Activated CD4-positive, alpha-beta T cell treated with anti-CD3 and anti-CD28 coated beads, Interleukin-2, amount 50 U/mL, for 24 hours (primary cell): ENCODE data around the gene CFAP54.

Source experiments
- DNase-seq, 2 donors: peaks; one replicate each; pipeline ENCODE4 v3.0.0-alpha.2; 2020; ENCODE audit warnings: low read depth in 1 of 2, low spot score in 1 of 2

The CFAP54 gene

GRCh38 chr12:96880220-96880619 is 390.8 kb downstream of the CFAP54 start:
- DNase-seq: no peak

- no peak for DNase-seq
These were observed 392.2 kb downstream of the CFAP54 start for GRCh38 chr12:96881608-96882007.

- no peak for DNase-seq
These were observed 393.5 kb downstream of the CFAP54 start for GRCh38 chr12:96882862-96883261.

GRCh38 chr12:96883571-96883970 is 394.2 kb downstream of the CFAP54 start:
- DNase-seq: no peak

- DNase-seq: no peak
These were observed 397.8 kb downstream of the CFAP54 start for GRCh38 chr12:96886998-96887677.

GRCh38 chr12:96889273-96889933 is 400.0 kb downstream of the CFAP54 start:
- DNase-seq: no peak

GRCh38 chr12:96890331-96890730 is 401.0 kb downstream of the CFAP54 start:
- DNase-seq: no peak

GRCh38 chr12:96892104-96892503 is 402.7 kb downstream of the CFAP54 start:
- DNase-seq: no peak

GRCh38 chr12:96897421-96897820 is 408.0 kb downstream of the CFAP54 start:
- no peak for DNase-seq

- no peak for DNase-seq
These were observed 411.8 kb downstream of the CFAP54 start for GRCh38 chr12:96901175-96901574.

GRCh38 chr12:96902076-96902475 is 412.7 kb downstream of the CFAP54 start:
- DNase-seq: no peak

GRCh38 chr12:96906498-96906848 is 417.1 kb downstream of the CFAP54 start:
- no peak for DNase-seq

GRCh38 chr12:96906849-96907670 is 417.7 kb downstream of the CFAP54 start, which contains the start of gene NEDD1:
Gene NEDD1 (plus strand): TSS chr12:96907257. CDS start chr12:96909760, 2,503 bp downstream.
- peak; percentile 70 to 71 for DNase-seq

- DNase-seq: peak; percentile 4 to 9
These were observed 418.5 kb downstream of the CFAP54 start for GRCh38 chr12:96907671-96908422.

GRCh38 chr12:96908423-96908675 is 419.0 kb downstream of the CFAP54 start:
- no peak for DNase-seq

- DNase-seq: no peak
These were observed 422.9 kb downstream of the CFAP54 start for GRCh38 chr12:96912261-96912660.

GRCh38 chr12:96912943-96913342 is 423.6 kb downstream of the CFAP54 start:
- DNase-seq: no peak

- no peak for DNase-seq
These were observed 430.3 kb downstream of the CFAP54 start for GRCh38 chr12:96919510-96920210.
